IPS DF 19.7 (cell line): ENCODE measurements around the gene EVC.

Experiments
- DNase-seq: peaks from one replicate; pipeline ENCODE4 v3.0.0-alpha.2; 2013; ENCODE audit warnings: low read depth, low spot score

Gene EVC

DNA sequence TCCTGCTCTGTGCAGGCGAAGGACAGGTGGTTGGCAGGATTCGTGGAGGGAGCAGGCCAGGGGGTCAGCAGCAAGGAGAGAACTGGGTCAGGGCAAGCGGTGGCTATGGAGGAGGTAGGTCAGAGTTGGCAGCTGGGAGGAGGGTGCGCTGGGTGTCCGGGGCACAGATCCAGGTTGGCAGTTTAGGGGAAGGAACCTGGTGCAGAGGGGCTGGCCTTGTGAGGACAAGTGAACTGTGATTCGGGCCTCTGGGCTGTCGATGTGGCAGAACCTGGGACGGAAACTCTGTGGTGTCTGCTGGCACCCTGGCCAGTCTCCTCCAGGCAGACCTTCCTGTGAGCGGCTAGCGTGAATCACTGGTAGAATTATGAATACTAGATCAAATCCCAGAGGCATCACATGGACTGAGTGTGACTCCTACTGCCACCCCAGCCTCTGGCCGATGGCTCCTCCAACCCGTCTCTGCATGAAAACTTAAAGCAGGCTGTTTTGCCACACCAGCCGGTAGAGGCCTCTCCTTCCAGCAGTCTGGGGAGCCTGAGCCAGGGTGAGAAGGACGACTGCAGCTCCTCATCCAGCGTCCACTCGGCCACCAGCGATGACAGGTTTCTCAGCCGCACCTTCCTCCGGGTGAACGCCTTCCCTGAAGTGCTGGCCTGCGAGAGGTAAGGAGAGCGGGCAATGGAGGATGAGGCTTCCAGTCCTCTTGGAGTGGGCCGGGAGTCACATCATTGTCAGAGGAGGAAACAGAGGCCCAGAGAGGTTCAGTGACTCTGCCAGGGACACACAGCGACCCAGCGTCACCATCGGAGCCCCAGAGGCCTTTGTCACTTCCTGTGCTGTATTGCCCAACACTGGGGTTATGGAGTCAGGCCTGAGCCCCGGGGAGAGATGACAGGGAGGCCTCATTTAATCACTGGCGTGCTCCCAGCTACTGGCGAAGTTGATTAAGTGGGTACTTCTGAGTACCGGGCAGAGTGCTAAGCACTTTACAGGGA is 20.3 kb downstream of the EVC start:
- no peak for DNase-seq

DNA sequence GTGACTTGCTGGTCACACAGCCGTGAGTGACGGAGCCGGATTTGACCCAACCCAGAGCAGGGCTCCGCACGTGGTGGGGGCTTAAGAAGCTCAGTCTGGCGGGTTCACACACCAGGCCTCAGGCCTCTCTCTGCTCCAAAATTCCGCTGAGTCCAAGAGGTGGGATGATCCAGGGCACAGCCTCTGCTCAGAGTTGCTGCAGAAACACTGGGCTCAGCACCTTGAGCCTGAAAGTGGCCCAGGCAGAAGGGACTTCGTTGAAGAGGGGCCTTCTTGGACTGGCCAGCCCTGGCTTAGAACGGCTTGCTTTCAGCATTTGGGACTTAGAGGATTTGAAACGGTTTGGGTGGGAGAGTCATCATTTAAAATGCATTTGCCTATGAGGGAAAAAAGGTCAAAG is 21.2 kb downstream of the EVC start:
- DNase-seq: no peak

DNA sequence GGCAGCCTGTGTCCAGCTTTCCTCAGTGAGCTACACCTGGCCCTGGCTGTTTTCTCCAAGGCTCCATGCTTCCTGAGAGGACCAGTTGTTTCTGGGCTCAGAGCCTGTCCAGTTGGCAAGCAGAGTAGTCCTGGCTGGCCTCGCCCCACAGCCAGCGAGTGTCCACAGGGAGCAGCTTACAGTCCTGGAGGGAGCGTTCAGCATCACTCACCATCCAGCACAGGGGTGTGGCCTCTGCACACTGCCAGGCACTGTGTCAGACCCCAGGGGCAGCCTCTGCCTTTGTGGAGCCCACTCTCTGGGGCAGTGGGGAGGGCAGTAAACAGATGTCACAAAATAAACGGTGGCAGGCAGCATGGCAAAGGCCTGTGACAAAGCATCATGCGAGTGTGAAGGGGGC is 23.9 kb downstream of the EVC start:
- DNase-seq: no peak

DNA sequence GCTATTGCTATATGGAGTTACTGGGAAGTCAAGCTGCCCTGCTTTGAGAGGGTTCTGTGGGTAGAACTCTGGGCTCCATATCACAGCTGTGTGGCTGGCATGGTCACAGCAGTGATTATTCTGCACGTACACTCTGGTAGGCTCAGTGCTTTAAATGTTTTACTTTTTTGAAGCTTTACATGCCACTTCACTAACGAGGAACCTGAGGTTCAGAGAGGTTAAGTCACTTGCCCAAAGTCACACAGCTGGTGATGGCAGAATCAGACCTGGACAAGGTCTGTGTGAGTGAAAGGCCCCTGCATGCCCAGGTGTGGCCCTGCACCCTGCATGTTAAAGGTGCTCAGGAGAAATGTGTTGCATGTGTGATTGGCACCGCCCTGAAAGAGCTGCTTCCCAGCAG is 24.5 kb downstream of the EVC start:
- DNase-seq: no peak

DNA sequence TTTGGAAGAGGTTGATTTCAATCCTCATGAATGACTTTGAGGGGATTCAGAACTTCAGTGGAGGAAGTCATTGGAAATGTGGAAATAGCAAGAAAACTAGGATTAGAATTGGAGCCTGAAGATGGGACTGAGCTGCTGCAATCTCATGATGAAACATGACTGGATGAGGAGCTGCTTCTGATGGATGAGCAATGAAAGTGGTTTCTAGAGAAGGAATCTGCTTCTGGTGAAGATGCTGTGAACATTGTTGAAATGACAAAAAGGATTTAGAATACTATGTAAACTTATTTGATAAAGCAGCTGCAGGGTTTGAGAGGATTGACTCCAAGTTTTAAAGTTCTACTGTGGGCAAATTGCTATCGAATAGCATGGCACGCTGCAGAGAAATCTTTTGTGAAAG is 27.1 kb downstream of the EVC start:
- no peak for DNase-seq

DNA sequence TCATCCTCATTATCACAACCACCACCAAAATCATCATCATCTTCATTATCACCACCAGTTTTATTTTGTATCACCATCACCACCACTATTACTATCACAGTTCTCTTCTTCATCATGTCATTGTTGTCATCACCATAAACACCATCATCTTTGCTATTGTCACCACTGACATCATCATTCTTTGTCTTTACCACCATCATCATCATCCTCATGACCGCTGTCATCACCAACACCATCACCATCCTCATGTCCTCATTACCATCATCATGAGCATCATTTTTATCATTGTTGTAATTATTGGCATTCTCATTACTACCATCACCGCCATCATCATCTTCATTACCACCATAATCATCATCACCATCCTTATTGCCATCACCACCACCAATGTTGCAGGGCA is 31.4 kb downstream of the EVC start:
- no peak for DNase-seq

DNA sequence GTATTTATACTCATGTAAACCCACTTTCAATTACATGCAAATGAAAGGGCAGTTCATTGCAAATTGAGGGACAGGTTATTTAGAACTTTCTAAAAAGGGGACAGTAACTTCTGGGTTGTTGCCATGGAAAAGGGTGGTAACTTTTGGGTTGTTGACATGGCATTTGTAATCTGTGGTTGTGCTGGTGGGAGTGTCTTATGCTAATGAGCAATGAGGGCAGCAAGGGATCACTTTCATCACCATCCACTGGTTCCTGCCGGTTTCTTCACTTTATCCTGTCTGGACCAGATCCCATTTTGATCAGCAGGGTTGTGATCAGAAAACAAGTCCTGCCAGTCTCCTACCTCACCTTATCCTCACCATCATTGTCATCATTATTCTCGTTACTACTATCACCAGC is 32.0 kb downstream of the EVC start:
- DNase-seq: no peak

DNA sequence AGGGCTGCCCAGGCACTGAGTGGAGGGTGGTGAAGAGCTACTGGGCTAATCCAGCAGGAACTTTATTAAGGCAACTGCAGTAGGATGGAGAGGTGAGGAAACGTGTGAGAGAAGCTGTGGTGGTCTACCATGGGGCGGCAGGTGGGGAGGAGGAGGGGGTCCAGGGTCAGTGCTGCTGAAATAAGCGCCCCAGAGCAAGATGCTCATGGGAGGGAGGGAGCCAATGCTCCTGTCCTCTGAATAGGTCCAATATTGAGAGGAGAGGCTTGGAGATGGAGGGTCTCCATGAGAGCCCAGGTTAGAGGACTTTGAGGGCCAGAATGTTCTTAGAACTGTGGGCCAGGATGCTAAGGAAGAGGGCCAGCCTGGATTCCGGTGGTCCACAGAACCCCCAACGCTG is 35.2 kb downstream of the EVC start:
- DNase-seq: no peak

DNA sequence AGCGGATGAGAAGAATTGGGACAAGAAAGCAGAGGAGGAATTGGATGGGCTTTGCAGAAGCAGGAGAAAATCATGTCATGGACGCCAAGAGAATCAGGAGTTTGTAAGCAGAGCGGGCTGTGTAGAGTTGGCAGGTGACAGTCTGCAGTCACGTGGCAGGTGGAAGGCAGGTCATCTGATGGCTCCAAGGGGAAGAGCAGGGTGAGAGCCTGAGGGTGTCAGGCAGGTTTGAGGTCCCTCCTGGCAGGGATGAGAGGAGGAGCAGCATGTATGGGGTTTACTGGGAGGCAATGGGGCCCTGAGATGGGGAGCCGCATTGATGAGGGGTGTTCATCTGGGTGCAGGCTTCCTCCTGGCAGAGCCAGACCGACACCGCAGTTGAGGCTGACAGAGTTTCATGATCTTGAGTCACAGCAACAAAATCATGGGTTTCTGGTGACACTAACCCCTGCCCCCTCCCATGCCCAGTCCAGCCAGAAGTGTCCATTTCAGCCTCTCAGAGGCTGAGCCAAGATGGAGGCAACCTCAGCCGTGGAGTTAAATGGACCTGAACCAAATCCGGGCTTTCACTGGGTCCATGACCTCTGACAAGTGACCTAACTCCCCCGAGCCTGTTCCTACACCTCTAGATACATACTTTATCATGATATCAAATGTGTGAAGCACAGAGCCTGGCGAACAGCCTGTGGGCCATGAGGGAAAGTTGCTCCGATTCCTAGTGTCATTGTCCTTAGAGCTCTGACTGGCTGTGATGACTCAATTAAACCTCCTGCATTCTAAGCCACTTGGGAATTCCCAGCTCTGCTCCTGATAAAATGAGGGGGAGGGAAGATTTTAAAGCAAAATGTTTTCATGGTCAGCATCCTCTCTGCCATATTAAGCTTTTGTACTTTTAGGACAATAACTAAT is 36.1 kb downstream of the EVC start:
- no peak for DNase-seq

DNA sequence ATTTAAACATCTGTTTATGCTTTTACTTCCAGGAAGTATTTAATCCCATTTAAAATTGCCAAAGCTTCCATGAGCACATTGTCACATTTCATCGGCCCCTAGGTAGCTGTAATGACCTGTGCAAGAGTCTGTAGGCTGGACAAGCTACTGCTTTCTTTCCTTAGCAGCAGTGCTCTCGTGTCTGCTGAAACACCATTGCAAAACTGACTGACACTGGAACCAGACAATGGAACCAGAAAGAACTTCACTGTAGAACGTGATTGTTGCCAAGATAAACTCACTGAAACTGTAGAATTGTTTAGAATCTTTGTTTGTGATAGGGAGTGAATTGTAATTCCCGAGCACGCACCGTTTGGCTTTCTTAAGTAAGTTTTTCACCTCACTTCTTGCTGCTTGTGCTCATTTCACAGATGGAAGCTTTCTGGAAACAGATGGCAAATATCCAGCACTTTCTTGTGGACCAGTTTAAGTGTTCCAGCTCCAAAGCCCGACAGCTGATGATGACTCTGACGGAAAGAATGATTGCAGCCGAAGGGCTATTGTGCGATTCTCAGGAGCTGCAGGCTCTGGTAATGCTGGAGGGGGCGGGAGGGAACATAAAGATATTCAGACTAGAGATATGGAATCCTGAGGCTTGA is 36.9 kb downstream of the EVC start:
- no peak for DNase-seq

DNA sequence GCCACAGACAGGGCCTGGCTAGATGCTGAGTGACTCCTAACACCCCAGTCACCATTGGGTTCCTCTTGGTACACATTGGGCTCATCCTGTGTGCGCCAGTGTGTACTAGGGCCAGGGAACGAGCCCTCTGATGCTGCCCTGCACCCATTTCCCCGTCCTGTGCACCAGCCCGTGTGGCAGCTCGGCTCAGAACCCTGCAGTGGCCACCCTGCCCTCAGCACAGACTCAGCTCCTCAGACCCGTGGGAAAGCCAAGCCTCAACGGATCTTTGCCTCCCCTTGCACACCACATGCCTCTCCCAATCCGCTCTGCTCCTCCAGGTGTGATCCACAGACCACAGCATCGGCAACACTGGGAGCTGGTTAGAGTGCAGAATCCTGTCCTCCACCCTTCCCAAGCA is 38.6 kb downstream of the EVC start:
- no peak for DNase-seq

DNA sequence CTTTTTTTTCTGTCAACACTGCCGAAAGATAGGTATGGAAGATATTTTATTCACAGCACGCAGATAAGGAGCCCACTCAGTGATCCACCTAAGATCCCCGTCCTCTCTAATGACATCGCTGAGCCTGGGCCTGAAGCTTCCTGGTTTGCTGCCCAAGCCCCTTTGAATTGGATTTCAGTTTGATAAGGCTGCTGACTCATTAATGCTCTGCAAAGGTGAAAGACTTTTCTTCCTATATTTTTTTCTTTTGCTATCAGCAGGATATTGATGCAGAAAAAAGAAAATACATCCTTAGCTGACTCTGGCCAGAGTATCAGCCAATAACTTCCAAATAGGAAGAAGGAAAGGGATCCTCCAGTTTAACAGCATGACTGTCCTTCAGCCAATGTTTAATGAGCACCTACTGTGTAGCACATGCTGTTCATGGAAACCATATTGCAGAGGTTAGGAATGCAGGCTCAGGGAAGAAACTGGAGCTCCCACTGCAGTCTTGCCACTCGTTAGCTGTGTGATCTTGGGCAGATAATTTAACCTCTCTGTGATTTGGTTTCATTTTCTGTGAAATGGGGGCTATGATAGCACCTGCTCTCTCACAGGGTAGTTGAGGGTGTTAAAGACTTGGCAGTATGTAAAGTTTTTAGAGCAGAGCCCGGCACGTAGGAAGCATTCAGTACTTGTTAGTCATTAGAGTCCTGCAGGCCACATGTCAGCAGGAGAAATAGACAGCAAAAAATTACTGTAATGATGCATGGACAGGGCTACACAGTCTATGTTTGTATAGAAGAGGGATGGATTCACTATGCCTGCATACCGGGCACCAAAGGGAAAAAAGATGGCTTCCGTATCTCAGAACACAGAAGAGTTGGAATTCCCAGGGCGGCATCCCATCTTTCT is 39.3 kb downstream of the EVC start:
- DNase-seq: no peak

DNA sequence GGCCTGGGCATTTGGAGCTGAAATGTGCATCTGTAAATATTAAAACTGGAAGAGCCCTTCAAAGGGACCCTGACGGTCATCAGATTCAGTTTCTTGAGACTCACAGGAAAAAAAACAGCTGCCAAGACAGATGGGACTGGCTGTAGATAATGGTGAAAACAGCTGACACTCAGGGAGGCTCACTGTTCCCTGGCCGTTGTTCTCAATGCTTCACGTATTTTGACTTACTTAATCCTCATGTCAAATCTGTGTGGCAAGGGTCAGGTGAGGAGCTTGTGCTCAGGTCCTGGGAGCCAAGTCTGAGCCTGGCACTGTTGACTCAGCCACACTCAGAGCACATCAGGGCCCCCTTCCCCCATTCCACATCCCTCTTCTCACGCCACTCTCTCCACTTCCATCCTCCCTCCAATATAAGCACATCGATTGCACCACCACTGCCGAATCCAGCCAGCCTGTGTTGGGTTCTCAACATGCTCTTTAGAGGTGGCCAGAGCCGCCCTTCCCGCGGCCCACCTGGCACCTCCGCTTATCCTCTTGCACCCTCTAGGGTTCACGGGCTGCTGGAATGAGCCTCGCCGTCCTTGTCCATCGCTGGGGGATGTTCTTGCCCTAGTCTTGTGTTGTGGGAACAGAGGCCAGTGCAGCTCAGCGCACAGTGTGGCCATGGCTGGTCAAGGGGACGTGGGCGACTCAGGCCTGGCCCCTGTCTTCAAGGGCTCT is 40.1 kb downstream of the EVC start:
- no peak for DNase-seq

DNA sequence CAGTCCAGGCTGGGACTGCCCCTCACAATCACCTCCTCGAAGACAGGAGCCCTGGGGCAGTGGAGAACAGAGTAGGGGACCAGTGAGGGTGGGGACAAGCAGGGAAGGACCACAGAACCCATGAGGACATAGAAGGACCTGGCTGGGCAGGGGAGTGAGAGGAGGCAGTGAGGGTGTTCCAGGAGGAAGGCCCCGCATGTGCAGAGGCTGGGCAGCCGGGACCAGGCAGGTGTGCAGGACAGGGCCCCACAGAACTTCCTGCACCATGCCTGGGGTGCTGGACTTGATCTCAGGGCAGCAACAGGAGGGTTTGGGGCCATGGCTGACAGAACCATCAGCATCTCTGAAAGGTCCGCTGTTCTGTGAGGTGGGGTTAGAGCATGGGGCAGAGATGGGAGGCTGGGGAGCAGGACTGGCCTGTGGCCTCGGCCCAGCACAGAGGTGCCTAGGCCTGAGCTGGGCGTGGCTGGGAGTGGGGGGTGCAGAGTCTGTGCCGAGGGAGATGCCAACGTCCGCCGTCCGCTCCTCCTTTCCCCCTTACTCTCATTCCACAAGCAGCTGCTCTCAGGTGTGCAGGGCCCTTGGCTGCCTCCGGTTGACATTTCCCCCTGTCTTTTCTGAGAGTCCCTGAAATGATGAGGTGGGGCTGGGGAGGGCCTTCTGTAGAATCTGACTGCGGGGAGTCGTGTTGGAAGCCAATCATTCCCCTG is 40.8 kb downstream of the EVC start:
- no peak for DNase-seq

DNA sequence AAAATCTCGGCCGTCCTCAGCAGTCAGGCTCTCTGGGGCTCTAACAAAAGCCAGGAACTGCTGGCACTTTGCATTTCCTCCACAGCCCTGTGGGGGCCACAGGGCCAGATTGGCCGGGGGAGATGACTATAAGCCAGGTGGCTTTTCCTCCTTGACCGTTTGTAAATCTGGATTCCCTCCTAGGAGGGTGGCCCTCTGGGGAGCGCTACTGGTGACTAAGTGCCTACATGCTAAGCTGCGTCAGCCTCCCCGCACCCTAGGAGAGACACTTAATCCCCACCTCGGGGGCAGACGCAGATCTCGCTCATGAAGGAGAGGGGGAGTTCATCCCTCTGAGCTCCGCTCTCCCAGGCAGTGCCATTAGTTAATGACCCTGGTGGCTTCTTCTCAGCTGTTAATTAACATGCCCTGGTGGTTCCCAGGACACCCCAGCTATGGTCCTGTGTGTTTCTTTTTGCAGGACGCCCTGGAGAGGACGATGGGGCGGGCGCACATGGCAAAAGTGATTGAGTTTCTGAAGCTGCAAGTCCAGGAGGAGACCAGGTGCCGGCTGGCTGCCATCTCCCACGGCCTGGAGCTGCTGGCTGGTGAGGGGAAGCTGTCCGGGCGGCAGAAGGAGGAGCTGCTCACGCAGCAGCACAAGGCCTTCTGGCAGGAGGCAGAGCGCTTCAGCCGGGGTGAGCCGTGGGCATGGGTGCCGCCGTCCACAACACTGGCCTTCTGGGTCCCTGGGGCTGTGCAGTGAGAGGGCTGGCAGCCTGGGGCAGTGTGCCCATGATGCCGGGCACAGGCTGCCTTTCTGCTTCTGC is 41.6 kb downstream of the EVC start:
- peak; percentile 84 for DNase-seq

DNA sequence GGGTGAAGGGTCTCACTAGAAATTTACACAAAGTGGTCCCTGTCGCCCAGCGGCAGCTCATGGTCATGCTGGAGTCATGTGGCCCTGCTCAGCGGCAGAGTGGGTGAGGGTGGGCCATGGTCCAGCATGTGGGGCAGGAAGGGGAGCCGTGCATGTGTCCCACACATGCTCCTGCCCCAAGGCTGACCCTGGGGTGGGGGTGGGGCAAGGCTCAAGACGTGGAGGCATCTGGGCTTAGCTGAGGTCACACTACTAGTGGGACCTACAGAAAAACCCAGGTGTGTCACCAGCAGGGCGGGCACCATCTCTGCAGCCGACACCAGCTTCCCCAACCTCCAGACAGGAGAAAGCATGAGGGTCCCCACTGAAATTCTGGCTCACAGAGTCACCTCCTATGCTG is 42.4 kb downstream of the EVC start:
- no peak for DNase-seq

DNA sequence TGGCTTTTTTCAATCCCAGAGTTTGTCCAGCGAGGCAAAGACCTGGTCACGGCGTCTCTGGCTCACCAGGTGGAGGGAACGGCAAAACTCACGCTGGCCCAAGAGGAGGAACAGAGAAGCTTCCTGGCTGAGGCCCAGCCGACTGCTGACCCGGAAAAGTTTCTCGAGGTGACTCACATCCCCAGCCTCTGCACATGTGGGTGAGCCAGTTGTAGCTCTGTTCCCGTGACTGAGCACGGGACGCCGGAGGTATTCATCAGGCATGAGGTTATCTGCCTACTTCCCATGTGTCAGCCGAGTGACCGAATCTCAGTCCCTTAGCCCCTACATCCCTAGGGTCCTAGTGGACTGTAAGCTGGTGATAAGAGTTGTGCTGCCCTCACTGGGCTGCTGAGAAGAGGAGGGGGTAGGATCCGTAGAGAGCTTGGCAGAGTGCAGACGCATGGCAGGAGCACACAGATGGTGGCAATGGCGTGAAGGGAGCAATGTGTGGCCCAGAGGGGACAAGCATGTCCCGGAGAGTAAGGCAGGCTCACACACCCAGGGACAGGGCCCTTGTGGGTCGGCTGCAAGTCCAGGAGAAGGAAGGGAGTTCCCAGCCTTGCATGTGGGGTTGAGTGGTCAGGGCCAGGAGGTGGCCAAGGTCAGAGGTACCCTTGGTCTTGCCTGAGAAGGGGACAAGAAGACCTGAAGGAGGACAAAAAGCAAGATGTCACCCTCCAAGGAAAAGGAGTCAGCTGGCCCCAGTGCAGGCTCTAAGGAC is 42.9 kb downstream of the EVC start:
- no peak for DNase-seq

DNA sequence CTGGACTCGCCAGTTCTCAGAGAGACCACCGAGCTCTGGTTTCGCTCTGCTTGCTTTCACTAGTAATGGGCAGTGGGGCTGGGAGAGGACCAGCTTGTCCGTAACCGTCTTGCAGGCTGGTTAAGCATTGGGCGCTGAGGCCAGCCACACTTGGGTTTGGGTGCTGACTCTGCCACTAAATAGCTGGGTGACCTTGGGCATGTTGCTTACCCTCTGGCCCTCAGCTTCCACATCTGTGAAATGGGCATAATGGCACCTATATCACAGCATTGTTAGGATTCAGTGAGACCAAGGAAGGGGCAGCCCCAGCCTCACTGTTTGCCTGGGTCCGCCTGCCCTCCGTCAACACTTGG is 43.5 kb downstream of the EVC start:
- no peak for DNase-seq
